HEK293 (cell line): Measurements from ENCODE around the gene PPFIBP1.

ENCODE experiments used
- EGR2 ChIP-seq: fragments of 450-650 bp; formaldehyde crosslinking; IDR thresholded peaks from 2 replicates; pipeline ENCODE4 v1.5.1; 2016; ENCODE audit warnings: low read depth, missing biosample characterization, missing genetic modification characterization
- GFI1B ChIP-seq: fragments of 450-650 bp; formaldehyde crosslinking; IDR thresholded peaks from 2 replicates; pipeline ENCODE4 v1.5.1; 2016; ENCODE audit warnings: missing biosample characterization, missing genetic modification characterization
- MYNN ChIP-seq: fragments of 450-650 bp; formaldehyde crosslinking; IDR thresholded peaks from 2 replicates; pipeline ENCODE4 v1.5.1; 2016; ENCODE audit warnings: missing biosample characterization, missing genetic modification characterization, borderline replicate concordance
- REST ChIP-seq: fragments of 450-650 bp; formaldehyde crosslinking; IDR thresholded peaks from 2 replicates; pipeline ENCODE4 v1.5.1; 2016; ENCODE audit warnings: missing biosample characterization, missing genetic modification characterization
- SP2 ChIP-seq: fragments of 450-650 bp; formaldehyde crosslinking; IDR thresholded peaks from 2 replicates; pipeline ENCODE4 v1.5.1; 2016; ENCODE audit warnings: missing biosample characterization, missing genetic modification characterization
- SP7 ChIP-seq: fragments of 450-650 bp; formaldehyde crosslinking; IDR thresholded peaks from 2 replicates; pipeline ENCODE4 v1.5.1; 2016; ENCODE audit warnings: missing biosample characterization, missing genetic modification characterization
- TRIM28 ChIP-seq: IDR thresholded peaks from 2 replicates; pipeline ENCODE4 v1.6.1; 2011; ENCODE audit warnings: low read length, control low read depth, borderline replicate concordance
- ZBTB48 ChIP-seq: fragments of 450-650 bp; formaldehyde crosslinking; IDR thresholded peaks from 2 replicates; pipeline ENCODE4 v1.5.1; 2016; ENCODE audit warnings: missing biosample characterization, missing genetic modification characterization
- ZNF121 ChIP-seq: fragments of 450-650 bp; formaldehyde crosslinking; IDR thresholded peaks from 2 replicates; pipeline ENCODE4 v1.5.1; 2016; ENCODE audit warnings: missing biosample characterization, missing genetic modification characterization
- ZNF146 ChIP-seq: fragments of 450-650 bp; formaldehyde crosslinking; IDR thresholded peaks from 2 replicates; pipeline ENCODE4 v1.5.1; 2016; ENCODE audit warnings: missing biosample characterization, missing genetic modification characterization
- ZNF16 ChIP-seq: fragments of 450-650 bp; formaldehyde crosslinking; IDR thresholded peaks from 2 replicates; pipeline ENCODE4 v1.5.1; 2016; ENCODE audit warnings: low read depth, missing biosample characterization, missing genetic modification characterization
- ZNF169 ChIP-seq: fragments of 450-650 bp; formaldehyde crosslinking; IDR thresholded peaks from 2 replicates; pipeline ENCODE4 v1.5.1; 2016; ENCODE audit warnings: missing biosample characterization, missing genetic modification characterization
- ZNF202 ChIP-seq: fragments of 450-650 bp; formaldehyde crosslinking; IDR thresholded peaks from 2 replicates; pipeline ENCODE4 v1.5.1; 2016; ENCODE audit warnings: missing biosample characterization, missing genetic modification characterization, borderline replicate concordance
- ZNF214 ChIP-seq: fragments of 450-650 bp; formaldehyde crosslinking; IDR thresholded peaks from 2 replicates; pipeline ENCODE4 v1.5.1; 2017; ENCODE audit warnings: missing biosample characterization, mild to moderate bottlenecking, missing genetic modification characterization, borderline replicate concordance
- ZNF266 ChIP-seq: fragments of 450-650 bp; formaldehyde crosslinking; IDR thresholded peaks from 2 replicates; pipeline ENCODE4 v1.5.1; 2016; ENCODE audit warnings: missing biosample characterization, missing genetic modification characterization, low read depth
- ZNF280C ChIP-seq: fragments of 450-650 bp; formaldehyde crosslinking; IDR thresholded peaks from 2 replicates; pipeline ENCODE4 v1.5.1; 2016; ENCODE audit warnings: missing biosample characterization, missing genetic modification characterization
- ZNF48 ChIP-seq: fragments of 450-650 bp; formaldehyde crosslinking; IDR thresholded peaks from 2 replicates; pipeline ENCODE4 v1.5.1; 2016; ENCODE audit warnings: missing biosample characterization, missing genetic modification characterization
- ZNF501 ChIP-seq: fragments of 450-650 bp; formaldehyde crosslinking; IDR thresholded peaks from 2 replicates; pipeline ENCODE4 v1.5.1; 2016; ENCODE audit warnings: missing biosample characterization, missing genetic modification characterization
- ZNF544 ChIP-seq: fragments of 450-650 bp; formaldehyde crosslinking; IDR thresholded peaks from 2 replicates; pipeline ENCODE4 v1.5.0; 2017; ENCODE audit warnings: missing biosample characterization, missing genetic modification characterization
- ZNF549 ChIP-seq: fragments of 450-650 bp; IDR thresholded peaks from 2 replicates; pipeline ENCODE4 v1.5.1; 2018; ENCODE audit warnings: missing biosample characterization, missing genetic modification characterization, mild to moderate bottlenecking, inconsistent platforms, moderate library complexity
- ZNF555 ChIP-seq: fragments of 450-650 bp; formaldehyde crosslinking; conservative IDR thresholded peaks from 2 replicates; pipeline ENCODE4 v1.5.1; 2017; ENCODE audit warnings: missing biosample characterization, mild to moderate bottlenecking, missing genetic modification characterization, inconsistent platforms
- ZNF624 ChIP-seq: fragments of 450-650 bp; formaldehyde crosslinking; IDR thresholded peaks from 2 replicates; pipeline ENCODE4 v1.5.1; 2017; ENCODE audit warnings: missing biosample characterization, missing genetic modification characterization
- ZNF629 ChIP-seq: fragments of 450-650 bp; formaldehyde crosslinking; IDR thresholded peaks from 2 replicates; pipeline ENCODE4 v1.5.1; 2017; ENCODE audit warnings: missing biosample characterization, missing genetic modification characterization
- ZNF677 ChIP-seq: fragments of 450-650 bp; IDR thresholded peaks from 2 replicates; pipeline ENCODE4 v1.5.0; 2018; ENCODE audit warnings: missing biosample characterization, mild to moderate bottlenecking, missing genetic modification characterization, moderate library complexity
- ZSCAN23 ChIP-seq: fragments of 450-650 bp; formaldehyde crosslinking; IDR thresholded peaks from 2 replicates; pipeline ENCODE4 v1.5.1; 2016; ENCODE audit warnings: missing biosample characterization, missing genetic modification characterization
- ZSCAN30 ChIP-seq: fragments of 450-650 bp; IDR thresholded peaks from 2 replicates; pipeline ENCODE4 v1.5.1; 2018; ENCODE audit warnings: missing biosample characterization, mild to moderate bottlenecking, missing genetic modification characterization, moderate library complexity
- ZXDB ChIP-seq: fragments of 450-650 bp; formaldehyde crosslinking; IDR thresholded peaks from 2 replicates; pipeline ENCODE4 v1.5.1; 2016; ENCODE audit warnings: missing biosample characterization, missing genetic modification characterization
- TF ChIP-seq, protein P1 (sequence below): fragments of 450-650 bp; formaldehyde crosslinking; IDR thresholded peaks from 2 replicates; pipeline ENCODE4 v1.5.1; 2017; ENCODE audit warnings: missing biosample characterization, missing genetic modification characterization
- TF ChIP-seq, protein P2 (sequence below): fragments of 450-650 bp; formaldehyde crosslinking; IDR thresholded peaks from 2 replicates; pipeline ENCODE4 v1.5.1; 2017; ENCODE audit warnings: missing biosample characterization, missing genetic modification characterization
- TF ChIP-seq, protein P3 (sequence below): fragments of 450-650 bp; formaldehyde crosslinking; IDR thresholded peaks from 2 replicates; pipeline ENCODE4 v1.5.1; 2016; ENCODE audit warnings: missing biosample characterization, missing genetic modification characterization

Gene PPFIBP1

GRCh38 chr12:27523642-27524493 lies at the start of gene PPFIBP1 (continued):
- peak; percentile 55; the same call in 1 of the 2 replicates for TF ChIP-seq ZNF501 (tag by site-specific recombination)
- TF ChIP-seq ZNF146 (tag by site-specific recombination) = no peak
- TF ChIP-seq ZXDB (tag by site-specific recombination) = peak; percentile 44
- TF ChIP-seq REST (tag by site-specific recombination) = no peak
- no peak for TF ChIP-seq MYNN (tag by site-specific recombination)
- no peak for TF ChIP-seq ZNF48
- TF ChIP-seq ZNF202 (tag by site-specific recombination) = no peak
- no peak for TF ChIP-seq GFI1B (tag by site-specific recombination)
- no peak for TF ChIP-seq ZNF555 (tag by site-specific recombination)
- no peak for TF ChIP-seq ZNF121 (tag by site-specific recombination)
- TF ChIP-seq SP7 (tag by site-specific recombination) = peak; percentile 70
- no peak for TF ChIP-seq ZNF544 (tag by site-specific recombination)
- TF ChIP-seq ZNF169 (tag by site-specific recombination) = no peak
- peak; percentile 92 for TF ChIP-seq SP2
- peak; percentile 23; the same call in 1 of the 2 replicates for TF ChIP-seq ZBTB48
- no peak for TF ChIP-seq ZNF280C (tag by site-specific recombination)
- TF ChIP-seq ZNF16 (tag by site-specific recombination) = no peak
- TF ChIP-seq, protein P1, sequence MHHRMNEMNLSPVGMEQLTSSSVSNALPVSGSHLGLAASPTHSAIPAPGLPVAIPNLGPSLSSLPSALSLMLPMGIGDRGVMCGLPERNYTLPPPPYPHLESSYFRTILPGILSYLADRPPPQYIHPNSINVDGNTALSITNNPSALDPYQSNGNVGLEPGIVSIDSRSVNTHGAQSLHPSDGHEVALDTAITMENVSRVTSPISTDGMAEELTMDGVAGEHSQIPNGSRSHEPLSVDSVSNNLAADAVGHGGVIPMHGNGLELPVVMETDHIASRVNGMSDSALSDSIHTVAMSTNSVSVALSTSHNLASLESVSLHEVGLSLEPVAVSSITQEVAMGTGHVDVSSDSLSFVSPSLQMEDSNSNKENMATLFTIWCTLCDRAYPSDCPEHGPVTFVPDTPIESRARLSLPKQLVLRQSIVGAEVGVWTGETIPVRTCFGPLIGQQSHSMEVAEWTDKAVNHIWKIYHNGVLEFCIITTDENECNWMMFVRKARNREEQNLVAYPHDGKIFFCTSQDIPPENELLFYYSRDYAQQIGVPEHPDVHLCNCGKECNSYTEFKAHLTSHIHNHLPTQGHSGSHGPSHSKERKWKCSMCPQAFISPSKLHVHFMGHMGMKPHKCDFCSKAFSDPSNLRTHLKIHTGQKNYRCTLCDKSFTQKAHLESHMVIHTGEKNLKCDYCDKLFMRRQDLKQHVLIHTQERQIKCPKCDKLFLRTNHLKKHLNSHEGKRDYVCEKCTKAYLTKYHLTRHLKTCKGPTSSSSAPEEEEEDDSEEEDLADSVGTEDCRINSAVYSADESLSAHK = peak; percentile 14; the same call in 1 of the 2 replicates
- TF ChIP-seq ZNF629 (tag by site-specific recombination) = peak; percentile 75
- no peak for TF ChIP-seq ZNF266 (tag by site-specific recombination)
- peak; percentile 50; the same call in 1 of the 2 replicates for TF ChIP-seq TRIM28
- TF ChIP-seq ZNF549 (tag by site-specific recombination) = no peak
- no peak for TF ChIP-seq ZSCAN23 (tag by site-specific recombination)
- no peak for TF ChIP-seq ZNF624
- no peak for TF ChIP-seq ZNF214 (tag by site-specific recombination)
- TF ChIP-seq, protein P2, sequence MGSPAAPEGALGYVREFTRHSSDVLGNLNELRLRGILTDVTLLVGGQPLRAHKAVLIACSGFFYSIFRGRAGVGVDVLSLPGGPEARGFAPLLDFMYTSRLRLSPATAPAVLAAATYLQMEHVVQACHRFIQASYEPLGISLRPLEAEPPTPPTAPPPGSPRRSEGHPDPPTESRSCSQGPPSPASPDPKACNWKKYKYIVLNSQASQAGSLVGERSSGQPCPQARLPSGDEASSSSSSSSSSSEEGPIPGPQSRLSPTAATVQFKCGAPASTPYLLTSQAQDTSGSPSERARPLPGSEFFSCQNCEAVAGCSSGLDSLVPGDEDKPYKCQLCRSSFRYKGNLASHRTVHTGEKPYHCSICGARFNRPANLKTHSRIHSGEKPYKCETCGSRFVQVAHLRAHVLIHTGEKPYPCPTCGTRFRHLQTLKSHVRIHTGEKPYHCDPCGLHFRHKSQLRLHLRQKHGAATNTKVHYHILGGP (tag by site-specific recombination) = no peak
- TF ChIP-seq ZNF677 (tag by site-specific recombination) = no peak
- no peak for TF ChIP-seq EGR2 (tag by site-specific recombination)
- TF ChIP-seq, protein P3, sequence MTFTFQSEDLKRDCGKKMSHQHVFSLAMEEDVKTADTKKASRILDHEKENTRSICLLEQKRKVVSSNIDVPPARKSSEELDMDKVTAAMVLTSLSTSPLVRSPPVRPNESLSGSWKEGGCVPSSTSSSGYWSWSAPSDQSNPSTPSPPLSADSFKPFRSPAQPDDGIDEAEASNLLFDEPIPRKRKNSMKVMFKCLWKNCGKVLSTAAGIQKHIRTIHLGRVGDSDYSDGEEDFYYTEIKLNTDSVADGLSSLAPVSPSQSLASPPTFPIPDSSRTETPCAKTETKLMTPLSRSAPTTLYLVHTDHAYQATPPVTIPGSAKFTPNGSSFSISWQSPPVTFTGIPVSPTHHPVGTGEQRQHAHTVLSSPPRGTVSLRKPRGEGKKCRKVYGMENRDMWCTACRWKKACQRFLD (tag by site-specific recombination) = no peak
- TF ChIP-seq ZSCAN30 (tag by site-specific recombination) = peak; percentile 22; the same call in 1 of the 2 replicates
